Measurements from ENCODE around the gene PRKAG2.

DNA sequence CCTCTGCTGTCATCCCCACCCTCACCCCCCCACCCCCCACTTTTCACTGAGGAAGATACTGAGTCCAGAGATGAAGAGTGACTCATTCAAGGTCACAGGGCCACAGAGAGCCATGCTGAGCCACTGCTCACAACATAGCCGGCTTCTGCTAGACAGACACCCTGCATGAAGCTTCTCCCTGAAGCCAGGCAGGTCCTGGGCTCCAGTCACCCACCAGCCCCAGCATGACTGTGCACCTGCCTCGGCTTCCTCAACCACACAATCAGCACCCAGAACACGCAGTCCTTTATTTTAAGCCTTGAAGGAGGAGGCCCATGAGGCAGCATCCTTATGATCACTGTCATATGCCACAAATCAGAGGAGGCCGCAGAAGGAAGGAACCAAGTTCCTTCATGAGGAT, 19.2 kb upstream of the PRKAG2 start:
- TF ChIP-seq GATA3 (IDR thresholded peaks at IDR 0.05; ENCODE audit: low read depth, low read length) (no peak), GATA2 (IDR thresholded peaks at IDR 0.05; ENCODE audit: low read depth, low read length) (no peak)

Measured in SH-SY5Y (cell line).